HG02763 (cell line): ENCODE data around the gene FREM3.

Experiments
- ATAC-seq: cut with Tn5 transposase; IDR thresholded peaks from one replicate; pipeline ENCODE4 v1.9.1; 2021; ENCODE audit warnings: mild to moderate bottlenecking, moderate library complexity; ENCODE audit not compliant: unreplicated experiment

FREM3 gene

GRCh38 chr4:143668930-143669552, 31.4 kb downstream of the FREM3 start:
- peak; percentile 97 for ATAC-seq

- no peak for ATAC-seq
These were observed 33.0 kb downstream of the FREM3 start for GRCh38 chr4:143667461-143667860.

GRCh38 chr4:143658336-143658735, 42.1 kb downstream of the FREM3 start:
- ATAC-seq: no peak

- ATAC-seq: no peak
These were observed 45.9 kb downstream of the FREM3 start for GRCh38 chr4:143654571-143654970.

- ATAC-seq: no peak
These were observed 47.4 kb downstream of the FREM3 start for GRCh38 chr4:143653031-143653430.

- ATAC-seq: no peak
These were observed 57.1 kb downstream of the FREM3 start for GRCh38 chr4:143643399-143643798.

GRCh38 chr4:143642611-143643010, 57.9 kb downstream of the FREM3 start:
- no peak for ATAC-seq

GRCh38 chr4:143641361-143641760, 59.1 kb downstream of the FREM3 start:
- ATAC-seq: no peak

GRCh38 chr4:143634763-143635162, 65.7 kb downstream of the FREM3 start:
- ATAC-seq: no peak

GRCh38 chr4:143633833-143634232, 66.6 kb downstream of the FREM3 start:
- ATAC-seq: no peak

GRCh38 chr4:143626134-143626911, 74.2 kb downstream of the FREM3 start:
- ATAC-seq: no peak

- ATAC-seq: no peak
These were observed 74.8 kb downstream of the FREM3 start for GRCh38 chr4:143625632-143626031.

GRCh38 chr4:143623896-143624295, 76.6 kb downstream of the FREM3 start:
- ATAC-seq: no peak

- peak; percentile 6 for ATAC-seq
These were observed 81.7 kb downstream of the FREM3 start for GRCh38 chr4:143618811-143619210.

- ATAC-seq: peak; percentile 48
These were observed 82.3 kb downstream of the FREM3 start for GRCh38 chr4:143617994-143618679.

GRCh38 chr4:143616771-143617170, 83.7 kb downstream of the FREM3 start:
- ATAC-seq: peak; percentile 93

- ATAC-seq: no peak
These were observed 91.0 kb downstream of the FREM3 start for GRCh38 chr4:143609492-143609891.

- ATAC-seq: no peak
These were observed 94.0 kb downstream of the FREM3 start for GRCh38 chr4:143606480-143606879.

- ATAC-seq: no peak
These were observed 100.6 kb downstream of the FREM3 start for GRCh38 chr4:143599827-143600226.

GRCh38 chr4:143598816-143599215, 101.7 kb downstream of the FREM3 start:
- ATAC-seq: no peak

- no peak for ATAC-seq
These were observed 103.2 kb downstream of the FREM3 start for GRCh38 chr4:143597276-143597675.

- ATAC-seq: no peak
These were observed 112.8 kb downstream of the FREM3 start for GRCh38 chr4:143587703-143588102.
